ENCODE data around the gene SLC2A6. TPM values are rescaled to one million over a fixed set of nuclear protein-coding genes. Genes with fewer than 3 reads are reported as not detected.

Gene SLC2A6
- total RNA-seq, 1 experiment from 2014 or later: 20.5 TPM

GRCh38 chr9:133429641-133430161, 49.2 kb downstream of the SLC2A6 start:
- H2AFZ ChIP-seq (ENCODE audit: low read length): no peak overlapping the region
- CTCF ChIA-PET: no interaction called here
- no peaks in the 10 kb centered on the region for H4K20me1 ChIP-seq (ENCODE audit: low read length)
- no peak overlapping the region for H3K4me3 ChIP-seq (ENCODE audit: low read length)
- H3K9me2 ChIP-seq (replicated peaks; ENCODE audit: low read length): no peaks in the 10 kb centered on the region
- no peaks in the 10 kb centered on the region for H3K4me1 ChIP-seq (ENCODE audit: insufficient read depth, low read length)
- no peak for ATAC-seq
- intact Hi-C loops (cut with micrococcal nuclease): no loop called here
- H3K9me3 ChIP-seq (ENCODE audit: low read length): no peaks in the 10 kb centered on the region
- no peak overlapping the region for H3K27ac ChIP-seq (ENCODE audit: low read length)
- TF ChIP-seq EZH2 (IDR thresholded peaks at IDR 0.05; ENCODE audit: low read length, unreplicated experiment): no peak
- TF ChIP-seq CTCF (conservative IDR thresholded peaks at IDR 0.05; ENCODE audit: low read depth, low read length): 0 out of 2 replicates have a peak, but pooled peaks have one; percentile 13
- H3K9ac ChIP-seq (ENCODE audit: low read length): no peak overlapping the region
- no peaks in the 10 kb centered on the region for H3K79me2 ChIP-seq (ENCODE audit: low read length)
- BruUV-seq (replicated peaks): no TSS peak
- no peaks in the 10 kb centered on the region for H3F3A ChIP-seq (ENCODE audit: low read length, unreplicated experiment)
- no peak for DNase-seq
- H3K27me3 ChIP-seq (ENCODE audit: low read length): no peaks in the 10 kb centered on the region
- no peak overlapping the region for H3K4me2 ChIP-seq (ENCODE audit: low read length)
- no peaks in the 10 kb centered on the region for H3K36me3 ChIP-seq (ENCODE audit: low read depth, low read length)
- POLR2A ChIA-PET (ENCODE audit: unreplicated experiment): no interaction called here

DNA sequence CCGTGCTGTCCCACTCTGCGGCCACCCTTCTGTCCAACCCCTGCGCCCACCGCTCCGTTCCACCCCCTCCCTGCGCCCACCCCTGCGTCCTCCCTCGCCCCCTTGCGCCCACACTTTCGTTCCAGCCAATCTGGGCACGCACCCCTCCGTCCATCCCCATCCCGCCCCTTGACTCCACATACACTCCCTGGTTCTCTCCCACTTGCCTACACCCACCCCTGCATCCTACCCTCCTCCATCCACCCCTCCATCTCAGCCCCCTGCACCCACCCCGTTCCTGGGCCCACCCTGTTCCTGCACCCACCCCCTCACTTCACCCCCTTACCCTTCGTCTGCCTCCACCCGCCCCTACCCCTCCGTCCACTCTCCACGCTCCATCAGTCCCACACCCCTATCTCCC, 49.7 kb downstream of the SLC2A6 start:
- ChIA-PET POLR2A (ENCODE audit: unreplicated experiment) (no interaction called here), CTCF (no interaction called here)
- Histone ChIP-seq H3K4me1 (ENCODE audit: insufficient read depth, low read length) (no peaks in the 10 kb centered on the region), H3K4me2 (ENCODE audit: low read length) (no peak overlapping the region), H3K9ac (ENCODE audit: low read length) (no peak overlapping the region), H2AFZ (ENCODE audit: low read length) (no peak overlapping the region), H3F3A (ENCODE audit: low read length, unreplicated experiment) (no peaks in the 10 kb centered on the region), H4K20me1 (ENCODE audit: low read length) (no peaks in the 10 kb centered on the region), H3K9me2 (replicated peaks; ENCODE audit: low read length) (no peaks in the 10 kb centered on the region), H3K9me3 (ENCODE audit: low read length) (no peaks in the 10 kb centered on the region), H3K79me2 (ENCODE audit: low read length) (no peaks in the 10 kb centered on the region), H3K27ac (ENCODE audit: low read length) (no peak overlapping the region), H3K4me3 (ENCODE audit: low read length) (no peak overlapping the region), H3K36me3 (ENCODE audit: low read depth, low read length) (no peaks in the 10 kb centered on the region), H3K27me3 (ENCODE audit: low read length) (no peaks in the 10 kb centered on the region)
- intact Hi-C loops (cut with micrococcal nuclease): no loop called here
- ATAC-seq: no peak
- DNase-seq: no peak
- TF ChIP-seq EZH2 (IDR thresholded peaks at IDR 0.05; ENCODE audit: low read length, unreplicated experiment) (no peak), EZH2phosphoT487 (IDR thresholded peaks at IDR 0.05; ENCODE audit: borderline replicate concordance, low read length) (no peak), CTCF (conservative IDR thresholded peaks at IDR 0.05; ENCODE audit: low read depth, low read length) (no peak)
- BruUV-seq (replicated peaks): no TSS peak

DNA sequence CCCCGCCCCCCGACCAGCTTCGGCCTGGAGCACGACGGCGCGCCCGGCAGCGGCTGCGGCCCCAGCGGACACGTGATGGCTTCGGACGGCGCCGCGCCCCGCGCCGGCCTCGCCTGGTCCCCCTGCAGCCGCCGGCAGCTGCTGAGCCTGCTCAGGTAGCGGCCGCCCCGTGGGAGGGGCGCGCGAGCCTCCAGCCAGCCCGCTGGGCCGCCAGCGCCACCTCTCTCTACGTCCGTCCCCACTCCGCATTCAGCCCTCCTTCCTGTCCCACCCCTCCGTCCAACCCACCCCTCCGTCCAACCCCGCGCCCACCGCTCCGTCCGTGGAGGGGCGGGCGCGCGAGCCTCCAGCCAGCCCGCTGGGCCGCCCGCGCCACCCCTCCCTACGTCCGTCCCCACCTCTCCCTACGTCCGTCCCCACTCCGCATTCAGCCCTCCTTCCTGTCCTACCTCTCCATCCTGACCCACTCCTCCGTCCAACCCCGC, 50.2 kb downstream of the SLC2A6 start:
- H3K27me3 ChIP-seq (ENCODE audit: low read length): no peaks in the 10 kb centered on the region
- no peaks in the 10 kb centered on the region for H3F3A ChIP-seq (ENCODE audit: low read length, unreplicated experiment)
- BruUV-seq (replicated peaks): no TSS peak
- TF ChIP-seq CTCF (conservative IDR thresholded peaks at IDR 0.05; ENCODE audit: low read depth, low read length): no peak
- no peak for TF ChIP-seq EZH2phosphoT487 (IDR thresholded peaks at IDR 0.05; ENCODE audit: borderline replicate concordance, low read length)
- no peak for TF ChIP-seq EZH2 (IDR thresholded peaks at IDR 0.05; ENCODE audit: low read length, unreplicated experiment)
- ChIA-PET POLR2A (ENCODE audit: unreplicated experiment) (no interaction called here), CTCF (no interaction called here)
- H3K4me1 ChIP-seq (ENCODE audit: insufficient read depth, low read length): no peaks in the 10 kb centered on the region
- no peak overlapping the region for H3K9ac ChIP-seq (ENCODE audit: low read length)
- H4K20me1 ChIP-seq (ENCODE audit: low read length): no peaks in the 10 kb centered on the region
- no peaks in the 10 kb centered on the region for H3K9me2 ChIP-seq (replicated peaks; ENCODE audit: low read length)
- H3K9me3 ChIP-seq (ENCODE audit: low read length): no peaks in the 10 kb centered on the region
- no peak overlapping the region for H3K4me3 ChIP-seq (ENCODE audit: low read length)
- H3K27ac ChIP-seq (ENCODE audit: low read length): no peak overlapping the region
- no peaks in the 10 kb centered on the region for H3K36me3 ChIP-seq (ENCODE audit: low read depth, low read length)
- no peak overlapping the region for H2AFZ ChIP-seq (ENCODE audit: low read length)
- H3K4me2 ChIP-seq (ENCODE audit: low read length): no peak overlapping the region
- ATAC-seq: no peak
- no peaks in the 10 kb centered on the region for H3K79me2 ChIP-seq (ENCODE audit: low read length)
- no peak for DNase-seq
- intact Hi-C loops (cut with micrococcal nuclease): no loop called here

Data from PC-3 (cell line).